NT2/D1 (cell line): ENCODE data around the gene ZNRF1.

Experiments used
- DNase-seq: peaks from one replicate; pipeline ENCODE4 v3.0.0-alpha.2; 2011; ENCODE audit warnings: low read depth, low spot score
- H3K27me3 ChIP-seq: 2 replicates; pipeline ENCODE4 v1.6.0; 2011; ENCODE audit warnings: mild to moderate bottlenecking; ENCODE audit not compliant: insufficient read length, insufficient read depth
- H3K36me3 ChIP-seq: 2 replicates; pipeline ENCODE4 v1.6.1; 2011; ENCODE audit warnings: mild to moderate bottlenecking, low read length, mixed read lengths; ENCODE audit not compliant: insufficient read depth, insufficient read length
- H3K4me1 ChIP-seq: 2 replicates; pipeline ENCODE4 v1.5.1; 2011; ENCODE audit not compliant: insufficient read depth, insufficient read length
- H3K4me3 ChIP-seq: 2 replicates; pipeline ENCODE4 v1.5.1; 2011; ENCODE audit warnings: low read depth; ENCODE audit not compliant: insufficient read length
- H3K9ac ChIP-seq: 2 replicates; pipeline ENCODE4 v1.6.0; 2011; ENCODE audit warnings: low read depth; ENCODE audit not compliant: insufficient read length
- H3K9me3 ChIP-seq: 2 replicates; pipeline ENCODE4 v1.5.1; 2011; ENCODE audit warnings: mild to moderate bottlenecking, low read length; ENCODE audit not compliant: insufficient read depth
- SUZ12 ChIP-seq: IDR thresholded peaks from 2 replicates; pipeline ENCODE4 v1.6.1; 2011; ENCODE audit not compliant: insufficient read length, insufficient read depth; ENCODE audit errors: extremely low read depth
- YY1 ChIP-seq: IDR thresholded peaks from 2 replicates; pipeline ENCODE4 v1.6.1; 2011; ENCODE audit not compliant: insufficient read length, insufficient read depth
- ZNF274 ChIP-seq: IDR thresholded peaks from 2 replicates; pipeline ENCODE4 v1.6.1; 2011; ENCODE audit warnings: mild to moderate bottlenecking, low read depth, low read length

ZNRF1 gene

DNA sequence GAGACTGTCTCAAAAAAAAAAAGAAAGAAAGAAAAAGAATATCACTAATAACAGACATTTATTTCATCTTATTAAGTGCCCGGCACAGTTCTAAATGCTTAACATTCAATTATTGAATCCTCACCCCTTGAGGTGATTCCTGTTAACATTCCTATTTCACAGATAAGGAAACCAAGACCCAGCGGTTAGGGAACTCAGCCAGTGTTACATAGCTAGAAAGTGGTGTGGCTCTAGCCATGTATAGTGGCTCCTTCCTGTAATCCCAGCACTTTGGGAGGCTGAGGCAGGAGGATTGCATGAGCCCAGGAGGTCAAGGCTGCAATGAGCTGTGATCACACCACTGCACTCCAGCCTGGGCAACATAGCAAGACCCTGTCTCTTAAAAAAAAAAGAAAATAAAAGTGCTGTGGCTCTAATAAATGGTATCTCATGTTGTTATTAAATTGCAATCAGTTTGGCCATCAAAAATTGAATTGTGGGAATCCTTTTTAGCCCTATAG lies 28.1 kb downstream of the ZNRF1 start:
- no peak overlapping the region for H3K9ac ChIP-seq
- H3K4me1 ChIP-seq: no peaks in the 10 kb centered on the region
- no peak for TF ChIP-seq YY1
- TF ChIP-seq SUZ12: no peak
- TF ChIP-seq ZNF274: no peak
- no peaks in the 10 kb centered on the region for H3K36me3 ChIP-seq
- H3K4me3 ChIP-seq: no peak overlapping the region
- peaks cover 9% of the 10 kb centered on the region; the same call in 1 of the 2 replicates for H3K9me3 ChIP-seq
- no peak for DNase-seq
- no peaks in the 10 kb centered on the region for H3K27me3 ChIP-seq

GRCh38 chr16:75027520-75028300 lies 28.9 kb downstream of the ZNRF1 start:
- Histone ChIP-seq H3K9me3 (peaks cover 9% of the 10 kb centered on the region; the same call in 1 of the 2 replicates), H3K4me3 (no peak overlapping the region), H3K9ac (no peak overlapping the region), H3K36me3 (no peaks in the 10 kb centered on the region), H3K4me1 (no peaks in the 10 kb centered on the region), H3K27me3 (no peaks in the 10 kb centered on the region)
- no peak for DNase-seq
- no peak for TF ChIP-seq ZNF274
- no peak for TF ChIP-seq YY1
- TF ChIP-seq SUZ12: no peak

- peaks cover 9% of the 10 kb centered on the region; the same call in 1 of the 2 replicates for H3K9me3 ChIP-seq
Observed at GRCh38 chr16:75028544-75029135, 29.8 kb downstream of the ZNRF1 start.

DNA sequence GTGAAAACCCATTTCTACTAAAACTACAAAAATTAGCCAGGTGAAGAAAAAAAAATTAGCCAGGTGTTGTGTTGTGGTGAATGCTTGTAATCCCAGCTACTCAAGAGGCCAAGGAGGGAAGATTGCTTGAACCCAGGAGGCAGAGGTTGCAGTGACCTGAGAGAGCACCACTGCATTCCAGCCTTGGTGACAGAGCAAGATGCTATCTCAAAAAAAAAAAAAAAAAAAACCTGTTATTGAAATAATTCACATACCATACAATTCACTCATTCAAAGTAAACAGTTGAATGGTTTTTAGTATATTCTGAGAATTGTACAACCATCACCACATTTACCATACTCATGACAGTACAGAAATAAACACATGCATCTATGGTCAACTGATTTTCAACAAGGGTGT lies 31.0 kb downstream of the ZNRF1 start:
- TF ChIP-seq SUZ12 (no peak), ZNF274 (no peak), YY1 (no peak)
- H3K4me3 ChIP-seq: no peak overlapping the region
- H3K36me3 ChIP-seq: no peaks in the 10 kb centered on the region
- no peak overlapping the region for H3K9ac ChIP-seq
- H3K9me3 ChIP-seq: peaks cover 9% of the 10 kb centered on the region; the same call in 1 of the 2 replicates
- H3K27me3 ChIP-seq: no peaks in the 10 kb centered on the region
- no peaks in the 10 kb centered on the region for H3K4me1 ChIP-seq
- no peak for DNase-seq

More at GRCh38 chr16:75028544-75029135, 29.8 kb downstream of the ZNRF1 start:
- H3K4me1 ChIP-seq: no peaks in the 10 kb centered on the region
- no peak overlapping the region for H3K9ac ChIP-seq
- H3K27me3 ChIP-seq: no peaks in the 10 kb centered on the region
- no peak for DNase-seq
- no peak for TF ChIP-seq SUZ12
- TF ChIP-seq ZNF274: no peak
- TF ChIP-seq YY1: no peak
- H3K4me3 ChIP-seq: no peak overlapping the region
- H3K36me3 ChIP-seq: no peaks in the 10 kb centered on the region

DNA sequence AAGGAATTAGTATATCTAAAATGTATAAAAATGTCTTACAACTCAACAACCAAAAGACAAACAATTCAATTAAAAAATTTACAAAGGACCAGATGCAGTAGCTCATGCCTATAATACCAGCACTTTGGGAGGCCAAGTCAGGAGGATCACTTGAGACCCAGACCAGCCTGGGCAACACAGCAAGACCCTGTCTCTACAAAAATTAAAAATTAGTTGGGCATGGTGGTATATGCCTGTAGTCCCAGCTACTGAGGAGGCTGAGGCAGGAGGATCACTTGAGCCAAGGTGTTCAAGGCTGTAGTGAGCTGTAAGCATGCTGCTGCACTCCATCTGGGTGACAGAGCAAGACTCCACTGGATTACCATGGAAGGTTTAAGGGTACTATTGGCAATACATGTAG lies 33.8 kb downstream of the ZNRF1 start:
- no peak for DNase-seq
- H3K9me3 ChIP-seq: peaks cover 14% of the 10 kb centered on the region; the same call in 1 of the 2 replicates
- H3K9ac ChIP-seq: no peak overlapping the region
- no peaks in the 10 kb centered on the region for H3K27me3 ChIP-seq
- H3K36me3 ChIP-seq: no peaks in the 10 kb centered on the region
- no peaks in the 10 kb centered on the region for H3K4me1 ChIP-seq
- H3K4me3 ChIP-seq: no peak overlapping the region
- TF ChIP-seq SUZ12 (no peak), ZNF274 (no peak), YY1 (no peak)

- peaks cover 17% of the 10 kb centered on the region; the same call in 1 of the 2 replicates for H3K9me3 ChIP-seq
- TF ChIP-seq ZNF274 (no peak), YY1 (no peak), SUZ12 (no peak)
Observed at GRCh38 chr16:75035410-75035968, 36.7 kb downstream of the ZNRF1 start.

More at GRCh38 chr16:75035410-75035968, 36.7 kb downstream of the ZNRF1 start:
- no peaks in the 10 kb centered on the region for H3K4me1 ChIP-seq
- H3K27me3 ChIP-seq: no peaks in the 10 kb centered on the region
- DNase-seq: no peak
- no peak overlapping the region for H3K4me3 ChIP-seq
- no peak overlapping the region for H3K9ac ChIP-seq
- no peaks in the 10 kb centered on the region for H3K36me3 ChIP-seq
